Calu3 (cell line): ENCODE results near the gene AIG1. TPM values are rescaled to one million over a fixed set of nuclear protein-coding genes. Genes with fewer than 3 reads are reported as not detected.

Source experiments
- BruUV-seq: library from RNA; stranded (reverse); fragments of 400-500 nt; replicated peaks from 2 replicates; lab custom pipeline; 2021; lab: Mats Ljungman, UMichigan
- CTCF ChIA-PET: fragments of 300-600 bp; sonication (Branson Sonifier 250); formaldehyde crosslinking; loops from one replicate; lab custom pipeline; 2022; ENCODE audit warnings: antibody characterized with exemption; lab: Charles Lee
- DNase-seq: peaks from one replicate; pipeline ENCODE4 v3.0.0; 2022
- H3K27ac Mint-ChIP-seq: one replicate; pipeline ENCODE4 v1.8.0; 2022; ENCODE audit warnings: mixed read lengths; ENCODE audit not compliant: unreplicated experiment
- H3K27me3 Mint-ChIP-seq: one replicate; pipeline ENCODE4 v1.8.0; 2022; ENCODE audit warnings: mixed read lengths; ENCODE audit not compliant: unreplicated experiment
- H3K36me3 Mint-ChIP-seq: one replicate; pipeline ENCODE4 v1.8.0; 2022; ENCODE audit warnings: mild to moderate bottlenecking, moderate library complexity, mixed read lengths; ENCODE audit not compliant: insufficient read depth, unreplicated experiment
- H3K4me1 Mint-ChIP-seq: one replicate; pipeline ENCODE4 v1.8.0; 2022; ENCODE audit warnings: mild to moderate bottlenecking, low read depth, mixed read lengths; ENCODE audit not compliant: unreplicated experiment
- H3K4me3 Mint-ChIP-seq: one replicate; pipeline ENCODE4 v1.8.0; 2022; ENCODE audit warnings: mild to moderate bottlenecking, low read depth, moderate library complexity, mixed read lengths; ENCODE audit not compliant: unreplicated experiment
- H3K9me3 Mint-ChIP-seq: one replicate; pipeline ENCODE4 v1.8.0; 2022; ENCODE audit warnings: low read depth, mixed read lengths; ENCODE audit not compliant: unreplicated experiment
- CTCF ChIP-seq: fragments of 200-600 bp; IDR thresholded peaks from one replicate; pipeline ENCODE4 v1.8.0; 2022; ENCODE audit warnings: antibody characterized with exemption; ENCODE audit not compliant: unreplicated experiment
- intact Hi-C: fragments of 100-400 bp; cut with micrococcal nuclease; formaldehyde crosslinking; loops from one replicate; pipeline ENCODE4 v1.10.0; 2022; ENCODE audit not compliant: unreplicated experiment
- total RNA-seq: library from RNA; stranded (reverse); gene quantifications from 2 replicates; pipeline ENCODE4 v1.2.3, GENCODE V29; 2022

The AIG1 gene
- total RNA-seq, 1 experiment from 2014 or later, result 57.2 TPM

- H3K27me3 Mint-ChIP-seq, result no peaks in the 10 kb centered on the region
- H3K36me3 Mint-ChIP-seq, result no peaks in the 10 kb centered on the region
- intact Hi-C loops, result no loop called here
- no peak overlapping the region for H3K4me3 Mint-ChIP-seq
- CTCF ChIA-PET, result no interaction called here
- H3K27ac Mint-ChIP-seq, result no peak overlapping the region
- no peak for TF ChIP-seq CTCF
- no TSS peak for BruUV-seq
- no peak for DNase-seq
- peaks cover 12% of the 10 kb centered on the region for H3K4me1 Mint-ChIP-seq
- H3K9me3 Mint-ChIP-seq, result peaks cover 3% of the 10 kb centered on the region
Measured at GRCh38 chr6:143205131-143205535, 144.4 kb downstream of the AIG1 start.

GRCh38 chr6:143205585-143205984, 144.9 kb downstream of the AIG1 start:
- intact Hi-C loops, result no loop called here
- Mint-ChIP-seq H3K27ac (no peak overlapping the region), H3K4me1 (peaks cover 9% of the 10 kb centered on the region), H3K36me3 (no peaks in the 10 kb centered on the region), H3K9me3 (peaks cover 3% of the 10 kb centered on the region), H3K4me3 (no peak overlapping the region), H3K27me3 (no peaks in the 10 kb centered on the region)
- CTCF ChIA-PET, result no interaction called here
- no TSS peak for BruUV-seq
- DNase-seq, result no peak
- no peak for TF ChIP-seq CTCF

DNA sequence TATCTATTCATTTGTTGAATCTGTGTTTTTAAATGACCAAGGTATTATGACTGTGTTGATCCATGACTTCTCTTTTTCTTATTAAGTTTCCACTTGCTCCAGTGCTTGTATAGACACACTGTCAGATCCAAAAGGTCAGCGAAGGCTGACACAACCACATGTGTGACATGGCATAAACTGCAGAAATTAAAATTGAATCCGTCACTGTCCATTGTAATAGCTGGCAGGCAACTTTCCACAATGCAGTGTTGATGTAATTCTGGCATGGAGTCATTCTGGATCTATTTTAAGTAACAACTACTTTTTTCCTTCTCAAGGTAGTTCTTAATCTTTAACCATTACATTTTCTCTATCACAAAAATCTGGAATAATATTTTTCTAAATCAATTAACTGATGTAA, 145.3 kb downstream of the AIG1 start:
- peaks cover 3% of the 10 kb centered on the region for H3K9me3 Mint-ChIP-seq
- no peak for TF ChIP-seq CTCF
- no peaks in the 10 kb centered on the region for H3K36me3 Mint-ChIP-seq
- CTCF ChIA-PET, result no interaction called here
- peaks cover 7% of the 10 kb centered on the region for H3K4me1 Mint-ChIP-seq
- DNase-seq, result no peak
- intact Hi-C loops, result no loop called here
- BruUV-seq, result no TSS peak
- H3K4me3 Mint-ChIP-seq, result no peak overlapping the region
- H3K27me3 Mint-ChIP-seq, result no peaks in the 10 kb centered on the region
- no peak overlapping the region for H3K27ac Mint-ChIP-seq

- Mint-ChIP-seq H3K4me3 (no peak overlapping the region), H3K9me3 (peaks cover 3% of the 10 kb centered on the region), H3K27me3 (no peaks in the 10 kb centered on the region), H3K4me1 (peaks cover 7% of the 10 kb centered on the region), H3K36me3 (no peaks in the 10 kb centered on the region), H3K27ac (no peak overlapping the region)
- BruUV-seq, result no TSS peak
- intact Hi-C loops, result no loop called here
- DNase-seq, result no peak
- no peak for TF ChIP-seq CTCF
- CTCF ChIA-PET, result no interaction called here
Measured at GRCh38 chr6:143206550-143206949, 145.9 kb downstream of the AIG1 start.
